Central memory CD8-positive, alpha-beta T cell (primary cell): ENCODE results near the gene SUPT6H.
"Not testable (repeated sequence)": the region's sequence is repeated elsewhere in the genome, so short reads cannot be mapped to it uniquely, and the experiment has no call there.

Source experiments
- ATAC-seq: fragments of 150-1000 bp; cut with Tn5 transposase; replicated peaks from 2 replicates; pipeline ENCODE4 v1.10.0; 2022; ENCODE audit warnings: mild to moderate bottlenecking, moderate FRiP score, moderate number of reproducible peaks; ENCODE audit not compliant: poor library complexity, severe bottlenecking; ENCODE audit errors: extremely low read depth
- DNase-seq, 2 donors: peaks; one replicate each; pipeline ENCODE4 v3.0.0; 2021; ENCODE audit warnings: low spot score in 2 of 2
- H3K27ac Mint-ChIP-seq: one replicate; pipeline ENCODE4 v1.8.0; 2022; ENCODE audit warnings: low read depth, mild to moderate bottlenecking, moderate library complexity, mixed read lengths
- H3K27me3 Mint-ChIP-seq: one replicate; pipeline ENCODE4 v1.8.0; 2022; ENCODE audit warnings: mixed read lengths
- H3K36me3 Mint-ChIP-seq: one replicate; pipeline ENCODE4 v1.8.0; 2022; ENCODE audit warnings: mild to moderate bottlenecking, moderate library complexity, mixed read lengths; ENCODE audit not compliant: insufficient read depth
- H3K4me1 Mint-ChIP-seq: one replicate; pipeline ENCODE4 v1.8.0; 2022; ENCODE audit warnings: mixed read lengths
- H3K4me3 Mint-ChIP-seq: one replicate; pipeline ENCODE4 v1.8.0; 2022; ENCODE audit warnings: mild to moderate bottlenecking, moderate library complexity, mixed read lengths
- H3K9me3 Mint-ChIP-seq: one replicate; pipeline ENCODE4 v1.8.0; 2022; ENCODE audit warnings: mixed read lengths

The SUPT6H gene

DNA sequence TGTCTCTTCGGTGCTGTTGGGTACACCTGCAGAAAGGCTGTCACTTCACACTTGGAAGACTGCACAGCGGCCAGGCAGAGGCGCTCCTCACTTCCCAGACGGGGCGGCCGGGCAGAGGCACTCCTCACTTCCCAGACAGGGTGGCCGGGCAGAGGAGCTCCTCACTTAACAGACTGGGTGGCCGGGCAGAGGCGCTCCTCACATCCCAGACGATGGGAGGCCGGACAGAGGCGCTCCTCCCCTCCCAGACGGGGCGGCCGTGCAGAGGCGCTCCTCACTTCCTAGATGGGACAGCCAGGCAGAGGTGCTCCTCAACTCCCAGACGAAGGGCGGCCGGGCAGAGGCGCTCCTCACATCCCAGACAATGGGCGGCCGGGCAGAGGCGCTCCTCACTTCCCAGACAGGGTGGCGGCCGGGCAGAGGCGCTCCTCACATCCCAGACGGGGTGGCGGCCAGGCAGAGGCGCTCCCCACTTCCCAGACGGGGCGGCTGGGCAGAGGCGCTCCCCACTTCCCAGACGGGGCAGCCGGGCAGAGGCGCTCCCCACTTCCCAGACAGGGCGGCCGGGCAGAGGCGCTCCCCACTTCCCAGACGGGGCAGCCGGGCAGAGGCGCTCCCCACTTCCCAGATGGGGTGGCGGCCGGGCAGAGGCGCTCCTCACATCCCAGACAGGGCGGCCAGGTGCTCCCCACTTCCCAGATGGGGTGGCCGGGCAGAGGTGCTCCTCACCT, 3.1 kb upstream of the SUPT6H start:
- H3K36me3 Mint-ChIP-seq, result peaks cover 16% of the 10 kb centered on the region
- H3K9me3 Mint-ChIP-seq, H3K4me3 Mint-ChIP-seq, H3K27ac Mint-ChIP-seq, H3K27me3 Mint-ChIP-seq, ATAC-seq, DNase-seq: not testable (repeated sequence)
- peaks cover 50% of the 10 kb centered on the region for H3K4me1 Mint-ChIP-seq

DNA sequence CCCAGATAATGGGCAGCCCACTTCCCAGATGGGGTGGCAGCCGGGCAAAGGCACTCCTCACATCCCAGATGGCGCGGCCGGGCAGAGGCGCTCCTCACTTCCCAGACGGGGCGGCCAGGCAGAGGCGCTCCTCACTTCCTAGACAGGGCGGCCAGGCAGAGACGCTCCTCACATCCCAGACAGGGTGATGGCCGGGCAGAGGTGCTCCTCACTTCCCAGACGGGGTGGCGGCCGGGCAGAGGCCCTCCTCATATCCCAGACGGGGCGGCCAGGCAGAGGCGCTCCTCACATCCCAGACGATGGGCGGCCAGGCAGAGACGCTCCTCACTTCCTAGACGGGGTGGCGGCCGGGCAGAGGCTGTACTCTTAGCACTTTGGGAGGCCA, 2.5 kb upstream of the SUPT6H start:
- ATAC-seq, H3K9me3 Mint-ChIP-seq, DNase-seq, H3K27me3 Mint-ChIP-seq: not testable (repeated sequence)
- Mint-ChIP-seq H3K36me3 (peaks cover 15% of the 10 kb centered on the region), H3K27ac (peak overlapping the region; percentile 75), H3K4me3 (peak overlapping the region; percentile 98), H3K4me1 (peaks cover 54% of the 10 kb centered on the region)

GRCh38 chr17:28662527-28662829, 473 bp downstream of the SUPT6H start:
- Mint-ChIP-seq H3K9me3 (no peaks in the 10 kb centered on the region), H3K4me1 (peaks cover 62% of the 10 kb centered on the region)

GRCh38 chr17:28663723-28664122, 1.7 kb downstream of the SUPT6H start:
- Mint-ChIP-seq H3K9me3 (no peaks in the 10 kb centered on the region), H3K36me3 (peaks cover 18% of the 10 kb centered on the region), H3K27ac (peak overlapping the region; percentile 99)

More at GRCh38 chr17:28662527-28662829, 473 bp downstream of the SUPT6H start:
- H3K4me3 Mint-ChIP-seq, result peak overlapping the region; percentile 98
- DNase-seq (no peak), ATAC-seq (no peak)
- peak overlapping the region; percentile 99 for H3K27ac Mint-ChIP-seq
- H3K27me3 Mint-ChIP-seq, result no peaks in the 10 kb centered on the region
- peaks cover 18% of the 10 kb centered on the region for H3K36me3 Mint-ChIP-seq

GRCh38 chr17:28665994-28666393, 4.0 kb downstream of the SUPT6H start:
- Mint-ChIP-seq H3K27me3 (no peaks in the 10 kb centered on the region), H3K4me1 (peaks cover 57% of the 10 kb centered on the region), H3K27ac (peak overlapping the region; percentile 38), H3K9me3 (no peaks in the 10 kb centered on the region), H3K4me3 (no peak overlapping the region), H3K36me3 (peaks cover 25% of the 10 kb centered on the region)
- ATAC-seq (no peak), DNase-seq (no peak)

More at GRCh38 chr17:28663723-28664122, 1.7 kb downstream of the SUPT6H start:
- Mint-ChIP-seq H3K4me3 (peak overlapping the region; percentile 98), H3K4me1 (peaks cover 70% of the 10 kb centered on the region), H3K27me3 (no peaks in the 10 kb centered on the region)
- DNase-seq, result no peak
- no peak for ATAC-seq

GRCh38 chr17:28667870-28668269, 5.9 kb downstream of the SUPT6H start:
- H3K27ac Mint-ChIP-seq, result no peak overlapping the region
- peaks cover 42% of the 10 kb centered on the region for H3K4me1 Mint-ChIP-seq
- no peak overlapping the region for H3K4me3 Mint-ChIP-seq
- no peaks in the 10 kb centered on the region for H3K9me3 Mint-ChIP-seq
- H3K27me3 Mint-ChIP-seq, result no peaks in the 10 kb centered on the region
- H3K36me3 Mint-ChIP-seq, result peaks cover 34% of the 10 kb centered on the region
- ATAC-seq (no peak), DNase-seq (no peak)

DNA sequence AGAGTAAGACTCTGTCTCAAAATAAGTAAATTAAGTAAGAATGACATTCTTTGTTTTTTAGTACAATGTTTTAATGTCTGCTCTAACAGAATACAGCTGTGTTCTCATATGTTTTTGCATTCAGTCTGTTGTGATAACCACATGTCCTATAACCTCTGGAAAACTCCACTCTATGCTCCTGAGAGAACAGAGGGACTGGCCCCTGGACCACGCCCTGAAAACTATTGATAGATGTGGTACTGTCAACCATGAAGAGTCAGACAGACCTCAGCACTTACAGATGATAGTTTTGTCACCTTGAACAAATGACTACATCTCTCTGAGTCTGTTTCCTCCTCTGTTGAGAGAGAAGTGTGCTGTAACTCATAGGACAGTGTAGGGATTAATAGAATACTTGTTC, 7.9 kb downstream of the SUPT6H start:
- H3K36me3 Mint-ChIP-seq, result peaks cover 48% of the 10 kb centered on the region
- H3K4me1 Mint-ChIP-seq, result peaks cover 23% of the 10 kb centered on the region
- no peaks in the 10 kb centered on the region for H3K9me3 Mint-ChIP-seq
- no peak for DNase-seq
- H3K4me3 Mint-ChIP-seq, result no peak overlapping the region
- H3K27ac Mint-ChIP-seq, result no peak overlapping the region
- H3K27me3 Mint-ChIP-seq, result no peaks in the 10 kb centered on the region
- no peak for ATAC-seq

- Mint-ChIP-seq H3K36me3 (peaks cover 77% of the 10 kb centered on the region), H3K27me3 (no peaks in the 10 kb centered on the region), H3K9me3 (no peaks in the 10 kb centered on the region), H3K4me3 (no peak overlapping the region), H3K4me1 (no peaks in the 10 kb centered on the region), H3K27ac (no peak overlapping the region)
- DNase-seq (no peak), ATAC-seq (no peak)
Measured at GRCh38 chr17:28675490-28675889, 13.5 kb downstream of the SUPT6H start.

- Mint-ChIP-seq H3K4me1 (no peaks in the 10 kb centered on the region), H3K9me3 (no peaks in the 10 kb centered on the region), H3K4me3 (no peak overlapping the region), H3K36me3 (peaks cover 79% of the 10 kb centered on the region), H3K27ac (no peak overlapping the region), H3K27me3 (no peaks in the 10 kb centered on the region)
- no peak for ATAC-seq
- no peak for DNase-seq
Measured at GRCh38 chr17:28675980-28676379, 14.0 kb downstream of the SUPT6H start.

GRCh38 chr17:28682655-28683054, 20.6 kb downstream of the SUPT6H start:
- no peak for DNase-seq
- H3K27ac Mint-ChIP-seq, result no peak overlapping the region
- H3K4me1 Mint-ChIP-seq, result no peaks in the 10 kb centered on the region
- no peaks in the 10 kb centered on the region for H3K27me3 Mint-ChIP-seq
- H3K9me3 Mint-ChIP-seq, result no peaks in the 10 kb centered on the region
- H3K4me3 Mint-ChIP-seq, result no peak overlapping the region
- peaks cover 82% of the 10 kb centered on the region for H3K36me3 Mint-ChIP-seq
- no peak for ATAC-seq

DNA sequence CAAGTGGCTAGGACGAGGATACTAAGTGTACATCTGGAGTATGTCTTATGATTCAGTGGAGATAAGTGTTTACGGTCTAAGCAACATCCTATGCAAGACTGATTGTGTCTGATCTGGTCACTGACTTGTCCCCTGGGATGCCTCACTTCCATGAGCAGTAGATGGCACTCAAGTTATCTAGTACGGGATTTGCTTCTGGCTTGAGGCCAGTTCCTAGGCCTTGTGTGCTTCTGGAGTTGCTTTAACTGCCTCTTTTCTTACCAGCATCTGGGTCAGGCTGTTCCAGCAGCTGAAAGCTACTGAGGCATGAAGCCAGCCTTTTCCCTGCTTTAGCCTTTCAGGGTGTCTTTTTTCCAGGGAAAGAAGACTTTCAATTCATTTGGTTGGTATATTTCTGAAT, 23.0 kb downstream of the SUPT6H start:
- Mint-ChIP-seq H3K27ac (no peak overlapping the region), H3K36me3 (peaks cover 85% of the 10 kb centered on the region)
- no peak for DNase-seq

DNA sequence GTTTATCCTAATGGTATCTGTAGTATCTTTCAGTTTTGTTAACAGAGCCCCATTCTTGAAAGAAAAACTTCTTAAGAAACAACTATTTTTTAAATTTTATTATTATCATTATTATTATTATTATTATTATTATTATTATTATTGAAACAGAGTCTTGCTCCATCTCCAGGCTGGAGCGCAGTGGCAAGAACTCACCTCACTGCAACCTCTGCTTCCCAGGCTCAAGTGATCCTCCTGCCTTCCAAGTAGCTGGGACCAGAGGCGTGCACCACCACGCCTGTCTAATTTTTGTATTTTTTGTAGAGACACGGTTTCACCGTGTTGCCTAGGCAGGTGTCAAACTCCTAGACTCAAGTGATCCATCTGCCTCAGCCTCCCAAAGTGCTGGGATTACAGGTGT, 23.4 kb downstream of the SUPT6H start:
- ATAC-seq (no peak), DNase-seq (no peak)
- Mint-ChIP-seq H3K9me3 (no peaks in the 10 kb centered on the region), H3K4me1 (no peaks in the 10 kb centered on the region), H3K27ac (no peak overlapping the region), H3K4me3 (no peak overlapping the region), H3K27me3 (no peaks in the 10 kb centered on the region), H3K36me3 (peaks cover 88% of the 10 kb centered on the region)

More for the DNA sequence above, 23.0 kb downstream of the SUPT6H start:
- H3K9me3 Mint-ChIP-seq, result no peaks in the 10 kb centered on the region
- no peaks in the 10 kb centered on the region for H3K27me3 Mint-ChIP-seq
- H3K4me3 Mint-ChIP-seq, result no peak overlapping the region
- no peaks in the 10 kb centered on the region for H3K4me1 Mint-ChIP-seq
- ATAC-seq, result no peak

- no peaks in the 10 kb centered on the region for H3K4me1 Mint-ChIP-seq
- H3K9me3 Mint-ChIP-seq, result no peaks in the 10 kb centered on the region
- no peaks in the 10 kb centered on the region for H3K27me3 Mint-ChIP-seq
- H3K36me3 Mint-ChIP-seq, result peaks cover 86% of the 10 kb centered on the region
- ATAC-seq (no peak), DNase-seq (no peak)
- H3K27ac Mint-ChIP-seq, result no peak overlapping the region
- H3K4me3 Mint-ChIP-seq, result no peak overlapping the region
Measured at GRCh38 chr17:28686296-28686695, 24.3 kb downstream of the SUPT6H start.
